Retinal pigment epithelial cell (primary cell): Measurements from ENCODE around the gene COL11A2.
A peak's percentile ranks its signal among the peaks of the same experiment; 100 is the strongest.

Experiments
- DNase-seq: peaks from one replicate; pipeline ENCODE4 v3.0.0-alpha.2; 2010; ENCODE audit warnings: low read depth
- H3K4me3 ChIP-seq: 2 replicates; pipeline ENCODE4 v1.5.1; 2011; ENCODE audit warnings: mild to moderate bottlenecking, low read length, control low read depth, moderate library complexity
- CTCF ChIP-seq: conservative IDR thresholded peaks from 2 replicates; pipeline ENCODE4 v1.5.1; 2011; ENCODE audit warnings: low read depth, low read length, control low read depth, inconsistent platforms

The COL11A2 gene

GRCh38 chr6:33217681-33218080, 25.4 kb upstream of the COL11A2 start:
- no peak for TF ChIP-seq CTCF
- H3K4me3 ChIP-seq: no peak overlapping the region
- no peak for DNase-seq

GRCh38 chr6:33217246-33217645, 25.0 kb upstream of the COL11A2 start:
- H3K4me3 ChIP-seq: no peak overlapping the region
- DNase-seq: no peak
- TF ChIP-seq CTCF: no peak

- no peak for DNase-seq
- no peak for TF ChIP-seq CTCF
- no peak overlapping the region for H3K4me3 ChIP-seq
Measured at GRCh38 chr6:33216117-33216649, 23.9 kb upstream of the COL11A2 start.

GRCh38 chr6:33215271-33216116, 23.2 kb upstream of the COL11A2 start:
- TF ChIP-seq CTCF: no peak
- no peak for DNase-seq
- no peak overlapping the region for H3K4me3 ChIP-seq

- no peak for DNase-seq
- TF ChIP-seq CTCF: no peak
- peak overlapping the region; percentile 53 for H3K4me3 ChIP-seq
Measured at GRCh38 chr6:33213989-33214335, 21.7 kb upstream of the COL11A2 start.

GRCh38 chr6:33213166-33213988, 21.1 kb upstream of the COL11A2 start:
- no peak for TF ChIP-seq CTCF
- peak overlapping the region; percentile 53 for H3K4me3 ChIP-seq
- no peak for DNase-seq
